ENCODE measurements around the gene PTPRCAP. TPM values are rescaled to one million over a fixed set of nuclear protein-coding genes. Genes with fewer than 3 reads are reported as not detected.

The PTPRCAP gene
- total and polyA plus RNA-seq, 12 donors: 0.57 to 13.4 (median 3.9) TPM

GRCh38 chr11:67393990-67394389 is 43.5 kb downstream of the PTPRCAP start:
- peak; percentile 67 to 84 (median 81) for DNase-seq
- WGBS, 4 donors: 38 to 69% (median 52%) methylated on average over 2 to 5 of the region's 5 CpGs
- TF ChIP-seq POLR2A (IDR thresholded peaks at IDR 0.05) (no peak), CTCF (IDR thresholded peaks at IDR 0.05) (no peak)
- Histone ChIP-seq H3K27ac (peak overlapping the region in 2 of 5 donors; percentile 3 to 14), H3K4me3 (no peak overlapping the region), H3K36me3 (replicated peaks in 1 of 2) (peaks cover 0 to 22% of the 10 kb centered on the region in 2 donors), H3K27me3 (no peaks in the 10 kb centered on the region), H3K4me1 (replicated peaks in 1 of 2) (peaks cover 24 to 34% of the 10 kb centered on the region in 2 donors), H3K9me3 (replicated peaks in 1 of 3) (no peaks in the 10 kb centered on the region)
- intact Hi-C loops (cut with DNase I): no loop called here

- H3K4me1 ChIP-seq (replicated peaks in 1 of 2): peaks cover 24 to 31% of the 10 kb centered on the region in 2 donors
These were observed 44.0 kb downstream of the PTPRCAP start for GRCh38 chr11:67393437-67393836.

GRCh38 chr11:67392183-67392715 is 45.2 kb downstream of the PTPRCAP start:
- Histone ChIP-seq H3K4me1 (replicated peaks in 1 of 2) (peaks cover 17 to 19% of the 10 kb centered on the region in 2 donors), H3K27ac (peak overlapping the region in 4 of 5 donors; percentile 67 to 92 (median 79)), H3K9me3 (replicated peaks in 1 of 3) (no peaks in the 10 kb centered on the region), H3K4me3 (peak overlapping the region; percentile 51 to 94 (median 74)), H3K27me3 (no peaks in the 10 kb centered on the region), H3K36me3 (replicated peaks in 1 of 2) (peaks cover 0 to 5% of the 10 kb centered on the region in 2 donors)
- intact Hi-C loops (cut with DNase I): no loop called here
- TF ChIP-seq POLR2A (IDR thresholded peaks at IDR 0.05): no peak
- no peak for TF ChIP-seq CTCF (IDR thresholded peaks at IDR 0.05)
- WGBS, 4 donors: 7 to 17% (median 11%) methylated on average over 8 to 31 of the region's 31 CpGs
- peak in 1 of 7 donors; percentile 67 for DNase-seq

More at GRCh38 chr11:67393437-67393836, 44.0 kb downstream of the PTPRCAP start:
- no peak overlapping the region for H3K4me3 ChIP-seq
- H3K36me3 ChIP-seq (replicated peaks in 1 of 2): peaks cover 0 to 17% of the 10 kb centered on the region in 2 donors
- WGBS, 4 donors: 91 to 94% (median 92%) methylated on average over 12 to 18 of the region's 18 CpGs
- intact Hi-C loops (cut with DNase I): no loop called here
- no peaks in the 10 kb centered on the region for H3K27me3 ChIP-seq
- no peak overlapping the region for H3K27ac ChIP-seq
- no peaks in the 10 kb centered on the region for H3K9me3 ChIP-seq (replicated peaks in 1 of 3)
- DNase-seq: peak in 1 of 7 donors; percentile 66
- no peak for TF ChIP-seq POLR2A (IDR thresholded peaks at IDR 0.05)
- no peak for TF ChIP-seq CTCF (IDR thresholded peaks at IDR 0.05)

GRCh38 chr11:67391304-67392182 is 45.9 kb downstream of the PTPRCAP start, which contains the start of gene RAD9A:
TSS of gene RAD9A (plus strand) at chr11:67391986. CDS start at chr11:67392045, 59 bp downstream.
- Histone ChIP-seq H3K27me3 (no peaks in the 10 kb centered on the region), H3K4me3 (peak within 1 kb of the TSS; percentile 58 to 94 (median 74)), H3K36me3 (replicated peaks in 1 of 2) (peaks cover 0 to 4% of the 10 kb centered on the region in 2 donors), H3K9me3 (replicated peaks in 1 of 3) (no peaks in the 10 kb centered on the region), H3K4me1 (replicated peaks in 1 of 2) (peaks cover 14 to 17% of the 10 kb centered on the region in 2 donors), H3K27ac (peak within 1 kb of the TSS in 4 of 5 donors; percentile 68 to 92 (median 79))
- WGBS, 4 donors: 0% methylated on average over 20 to 75 of the region's 75 CpGs
- TF ChIP-seq CTCF (IDR thresholded peaks at IDR 0.05): peak in 1 of 6 experiments; percentile 17
- peak; percentile 36 to 76 for TF ChIP-seq POLR2A (IDR thresholded peaks at IDR 0.05)
- intact Hi-C loops (cut with DNase I): no loop called here
- DNase-seq: peak; percentile 95 to 98 (median 97)
